Fibroblast of lung (primary cell): ENCODE results near the gene UTS2B.

ENCODE experiments used
- EZH2 ChIP-seq: IDR thresholded peaks from 2 replicates; pipeline ENCODE4 v1.5.1; 2012; ENCODE audit warnings: low read length, control low read depth, mild to moderate bottlenecking; ENCODE audit errors: missing control alignments
- TF ChIP-seq, protein P1 (sequence below), 2 donors: IDR thresholded peaks in 1 of 2; conservative IDR thresholded peaks in 1 of 2; 1 replicate in 1 of 2; 2 replicates in 1 of 2; pipeline ENCODE4 v1.5.1; 2011 to 2012; ENCODE audit warnings: low read length in 2 of 2, control low read depth in 1 of 2, inconsistent platforms in 1 of 2, low read depth in 1 of 2, mild to moderate bottlenecking in 1 of 2

- TF ChIP-seq, protein P1, sequence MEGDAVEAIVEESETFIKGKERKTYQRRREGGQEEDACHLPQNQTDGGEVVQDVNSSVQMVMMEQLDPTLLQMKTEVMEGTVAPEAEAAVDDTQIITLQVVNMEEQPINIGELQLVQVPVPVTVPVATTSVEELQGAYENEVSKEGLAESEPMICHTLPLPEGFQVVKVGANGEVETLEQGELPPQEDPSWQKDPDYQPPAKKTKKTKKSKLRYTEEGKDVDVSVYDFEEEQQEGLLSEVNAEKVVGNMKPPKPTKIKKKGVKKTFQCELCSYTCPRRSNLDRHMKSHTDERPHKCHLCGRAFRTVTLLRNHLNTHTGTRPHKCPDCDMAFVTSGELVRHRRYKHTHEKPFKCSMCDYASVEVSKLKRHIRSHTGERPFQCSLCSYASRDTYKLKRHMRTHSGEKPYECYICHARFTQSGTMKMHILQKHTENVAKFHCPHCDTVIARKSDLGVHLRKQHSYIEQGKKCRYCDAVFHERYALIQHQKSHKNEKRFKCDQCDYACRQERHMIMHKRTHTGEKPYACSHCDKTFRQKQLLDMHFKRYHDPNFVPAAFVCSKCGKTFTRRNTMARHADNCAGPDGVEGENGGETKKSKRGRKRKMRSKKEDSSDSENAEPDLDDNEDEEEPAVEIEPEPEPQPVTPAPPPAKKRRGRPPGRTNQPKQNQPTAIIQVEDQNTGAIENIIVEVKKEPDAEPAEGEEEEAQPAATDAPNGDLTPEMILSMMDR (conservative IDR thresholded peaks at IDR 0.05 in 1 of 2, IDR thresholded peaks at IDR 0.05 in 1 of 2; ENCODE audit: low read depth in 1 of 2, low read length in 2 of 2), result no peak
- TF ChIP-seq EZH2, result no peak
These were observed 21.7 kb upstream of the UTS2B start for GRCh38 chr3:191352014-191352413.
